ENCODE measurements around the gene MYBPC2.
A peak's percentile ranks its signal among the peaks of the same experiment; 100 is the strongest.

DNA sequence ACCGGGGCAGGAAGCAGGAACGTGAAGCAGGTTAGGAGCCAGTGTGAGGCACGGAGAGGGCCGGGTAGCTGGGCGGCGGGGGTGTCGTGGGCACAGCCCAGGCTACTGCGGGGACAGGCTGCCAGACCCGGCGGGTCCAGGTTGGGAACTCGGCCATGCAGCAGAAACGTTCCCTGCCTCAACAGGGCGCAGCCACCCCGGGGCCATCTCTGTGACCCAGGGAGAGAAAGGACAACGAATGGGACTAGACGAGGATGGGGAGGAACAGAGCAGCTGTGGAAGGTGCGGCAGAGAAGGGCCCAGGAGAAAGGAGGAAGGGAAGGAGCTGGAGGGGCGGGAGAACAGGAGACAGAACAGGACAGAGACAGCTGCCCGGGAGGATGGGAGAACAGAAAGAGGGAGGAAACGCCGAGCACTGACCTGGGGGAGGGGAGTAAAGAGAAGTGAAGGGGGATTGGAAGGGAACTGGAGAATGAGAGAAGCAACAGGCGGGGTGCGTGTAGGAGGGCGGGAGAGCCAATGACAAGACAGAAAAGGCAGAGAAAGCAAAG is 56.8 kb downstream of the MYBPC2 start:
- TF ChIP-seq POLR2A (IDR thresholded peaks at IDR 0.05), result no peak
- TF ChIP-seq, protein P1, sequence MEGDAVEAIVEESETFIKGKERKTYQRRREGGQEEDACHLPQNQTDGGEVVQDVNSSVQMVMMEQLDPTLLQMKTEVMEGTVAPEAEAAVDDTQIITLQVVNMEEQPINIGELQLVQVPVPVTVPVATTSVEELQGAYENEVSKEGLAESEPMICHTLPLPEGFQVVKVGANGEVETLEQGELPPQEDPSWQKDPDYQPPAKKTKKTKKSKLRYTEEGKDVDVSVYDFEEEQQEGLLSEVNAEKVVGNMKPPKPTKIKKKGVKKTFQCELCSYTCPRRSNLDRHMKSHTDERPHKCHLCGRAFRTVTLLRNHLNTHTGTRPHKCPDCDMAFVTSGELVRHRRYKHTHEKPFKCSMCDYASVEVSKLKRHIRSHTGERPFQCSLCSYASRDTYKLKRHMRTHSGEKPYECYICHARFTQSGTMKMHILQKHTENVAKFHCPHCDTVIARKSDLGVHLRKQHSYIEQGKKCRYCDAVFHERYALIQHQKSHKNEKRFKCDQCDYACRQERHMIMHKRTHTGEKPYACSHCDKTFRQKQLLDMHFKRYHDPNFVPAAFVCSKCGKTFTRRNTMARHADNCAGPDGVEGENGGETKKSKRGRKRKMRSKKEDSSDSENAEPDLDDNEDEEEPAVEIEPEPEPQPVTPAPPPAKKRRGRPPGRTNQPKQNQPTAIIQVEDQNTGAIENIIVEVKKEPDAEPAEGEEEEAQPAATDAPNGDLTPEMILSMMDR (IDR thresholded peaks at IDR 0.05 in 8 of 11, conservative IDR thresholded peaks at IDR 0.05 in 3 of 11), result no peak
- TF ChIP-seq POLR2AphosphoS5 (IDR thresholded peaks at IDR 0.05), result peak in 2 of 3 donors; percentile 20 to 59

Measured in spleen (tissue), 7 donors.